GM12865 (cell line): ENCODE measurements around the gene CEACAM20.
"Not testable (repeated sequence)": the region's sequence is repeated elsewhere in the genome, so short reads cannot be mapped to it uniquely, and the experiment has no call there.

Experiments used
- DNase-seq: peaks from one replicate; pipeline ENCODE4 v3.0.0; 2010; ENCODE audit warnings: low read depth
- H3K4me3 ChIP-seq: 2 replicates; pipeline ENCODE4 v1.5.1; 2011; ENCODE audit warnings: mild to moderate bottlenecking, low read depth, low read length, control low read depth
- CTCF ChIP-seq: IDR thresholded peaks from 2 replicates; pipeline ENCODE4 v1.5.1; 2011; ENCODE audit warnings: low read length, control low read depth, low read depth, inconsistent platforms; ENCODE audit not compliant: insufficient read depth; ENCODE audit errors: missing control alignments

Gene CEACAM20

GRCh38 chr19:44496711-44497110, 32.8 kb downstream of the CEACAM20 start:
- TF ChIP-seq CTCF: no peak
- H3K4me3 ChIP-seq: no peak overlapping the region
- DNase-seq: no peak

- DNase-seq: peak; percentile 33
- TF ChIP-seq CTCF: no peak
- no peak overlapping the region for H3K4me3 ChIP-seq
Observed at GRCh38 chr19:44476559-44477408, 52.7 kb downstream of the CEACAM20 start.

GRCh38 chr19:44468730-44469129, 60.7 kb downstream of the CEACAM20 start:
- DNase-seq, H3K4me3 ChIP-seq: not testable (repeated sequence)

GRCh38 chr19:44462600-44463286, 66.7 kb downstream of the CEACAM20 start:
- not testable (repeated sequence) for DNase-seq, H3K4me3 ChIP-seq
